Spinal cord (tissue), 10 donors: Measurements from ENCODE around the gene MAP1B. TPM values are rescaled to one million over a fixed set of nuclear protein-coding genes. Genes with fewer than 3 reads are reported as not detected.

Source experiments
- DNase-seq, 6 donors: peaks; one replicate each; pipeline versions ENCODE4 v3.0.0 to v3.0.0-alpha.2; 2013 to 2015; ENCODE audit warnings: low spot score in 6 of 6, low read depth in 4 of 6
- H3K27ac ChIP-seq: one replicate; pipeline ENCODE4 v1.5.1; 2013; ENCODE audit warnings: low read depth, low read length, control low read depth
- H3K27me3 ChIP-seq: one replicate; pipeline ENCODE4 v1.6.1; 2013; ENCODE audit warnings: low read length; ENCODE audit not compliant: control insufficient read depth, insufficient read depth
- H3K36me3 ChIP-seq: one replicate; pipeline ENCODE4 v1.6.1; 2013; ENCODE audit warnings: low read length; ENCODE audit not compliant: control insufficient read depth, insufficient read depth
- H3K4me1 ChIP-seq: one replicate; pipeline ENCODE4 v1.6.1; 2013; ENCODE audit warnings: low read length; ENCODE audit not compliant: control insufficient read depth, insufficient read depth
- H3K4me3 ChIP-seq: one replicate; pipeline ENCODE4 v1.5.1; 2013; ENCODE audit warnings: low read depth, low read length, control low read depth
- H3K9me3 ChIP-seq: one replicate; pipeline ENCODE4 v1.6.1; 2013; ENCODE audit warnings: low read length; ENCODE audit not compliant: control insufficient read depth, insufficient read depth
- WGBS: methylation state at CpG from one replicate; pipeline ENCODE4 v1.1.5; 2013; ENCODE audit warnings: missing lambda C conversion rate; ENCODE audit not compliant: insufficient coverage; 5-methylcytosine and 5-hydroxymethylcytosine counted together
- polyA plus RNA-seq, 2 donors: library from polyadenylated mRNA; unstranded; fragments of 120-200 nt; gene quantifications; one replicate each; pipeline ENCODE4 v1.2.1, GENCODE V29; 2013; ENCODE audit not compliant: insufficient read length in 2 of 2
- total RNA-seq, 2 donors: library from RNA; depleted of rRNA in 1 of 2; stranded (reverse); fragments of 120-200 nt in 1 of 2; fragments of >200 nt in 1 of 2; gene quantifications; one replicate each; pipeline versions ENCODE4 v1.2.3 to v1.2.4, GENCODE V29; 2013 to 2014
- donor health status: healthy.

MAP1B gene
- total and polyA plus RNA-seq, 4 donors, result 200 to 506 (median 407) TPM

DNA sequence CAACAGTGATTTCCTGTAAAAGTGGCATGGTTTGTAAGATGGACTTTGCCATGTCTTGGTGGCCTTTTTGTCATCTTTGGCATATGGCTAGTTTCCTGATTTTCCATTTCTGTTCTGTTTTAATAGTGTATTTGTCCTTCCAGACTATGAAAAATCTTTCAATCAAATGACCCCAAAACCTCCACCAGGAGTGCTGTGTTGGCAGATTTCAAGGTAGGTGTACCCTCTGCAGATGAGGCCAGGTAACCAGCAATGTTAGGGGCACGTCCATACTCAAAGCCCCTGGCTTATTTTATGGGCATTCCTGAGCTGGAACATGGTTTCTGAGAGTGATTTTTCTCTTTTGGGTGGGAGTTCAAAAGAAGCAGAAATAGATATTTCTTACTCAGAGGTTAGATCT is 15.2 kb upstream of the MAP1B start:
- Histone ChIP-seq H3K9me3 (no peaks in the 10 kb centered on the region), H3K4me1 (no peaks in the 10 kb centered on the region), H3K27me3 (no peaks in the 10 kb centered on the region), H3K36me3 (no peaks in the 10 kb centered on the region), H3K4me3 (no peak overlapping the region), H3K27ac (no peak overlapping the region)
- whole genome bisulfite sequencing, result 86% methylated on average over 1 of the region's 1 CpG
- no peak for DNase-seq

DNA sequence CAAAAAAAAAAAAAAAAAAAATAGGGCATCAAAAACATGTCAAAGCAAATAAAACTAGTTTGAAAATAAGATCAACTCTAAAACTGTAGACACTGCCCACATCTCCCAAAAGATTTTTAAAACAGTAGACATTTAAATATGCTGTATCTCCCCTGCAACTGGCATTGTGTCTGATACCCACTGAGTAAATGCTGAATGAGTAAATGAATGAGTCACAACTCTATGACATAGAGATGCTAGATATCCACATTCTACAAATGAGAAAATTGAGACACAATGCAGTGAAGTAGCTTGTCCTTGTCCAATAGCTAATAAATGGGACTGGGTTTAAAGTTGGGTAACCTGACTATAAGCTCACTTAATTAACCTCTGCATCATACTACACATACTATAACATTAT is 14.1 kb upstream of the MAP1B start:
- H3K27ac ChIP-seq, result no peak overlapping the region
- H3K36me3 ChIP-seq, result no peaks in the 10 kb centered on the region
- H3K9me3 ChIP-seq, result no peaks in the 10 kb centered on the region
- H3K27me3 ChIP-seq, result no peaks in the 10 kb centered on the region
- H3K4me3 ChIP-seq, result no peak overlapping the region
- no peaks in the 10 kb centered on the region for H3K4me1 ChIP-seq
- no peak for DNase-seq

DNA sequence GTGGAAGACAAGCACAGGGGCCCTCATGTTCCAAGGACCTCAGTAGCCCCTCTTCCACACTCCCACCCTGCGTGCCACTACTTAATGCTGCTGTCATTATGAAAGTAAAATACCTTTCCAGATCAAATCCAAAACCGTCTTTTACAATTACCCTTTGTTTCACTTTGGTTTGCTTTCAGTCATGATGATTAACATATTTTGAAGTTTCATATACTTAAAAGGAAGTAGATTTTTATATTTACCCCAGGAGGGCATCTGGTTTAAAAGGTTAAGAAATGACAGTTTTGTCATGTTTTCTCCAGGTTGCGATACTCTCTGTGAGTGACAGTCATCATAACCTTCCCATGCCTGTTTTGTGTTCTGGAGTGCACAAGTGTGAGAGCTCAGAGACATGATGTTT is 13.5 kb upstream of the MAP1B start:
- H3K4me3 ChIP-seq, result no peak overlapping the region
- H3K9me3 ChIP-seq, result no peaks in the 10 kb centered on the region
- DNase-seq, result no peak
- no peak overlapping the region for H3K27ac ChIP-seq
- no peaks in the 10 kb centered on the region for H3K27me3 ChIP-seq
- 100% methylated on average over 1 of the region's 3 CpGs for WGBS
- H3K36me3 ChIP-seq, result no peaks in the 10 kb centered on the region
- no peaks in the 10 kb centered on the region for H3K4me1 ChIP-seq

DNA sequence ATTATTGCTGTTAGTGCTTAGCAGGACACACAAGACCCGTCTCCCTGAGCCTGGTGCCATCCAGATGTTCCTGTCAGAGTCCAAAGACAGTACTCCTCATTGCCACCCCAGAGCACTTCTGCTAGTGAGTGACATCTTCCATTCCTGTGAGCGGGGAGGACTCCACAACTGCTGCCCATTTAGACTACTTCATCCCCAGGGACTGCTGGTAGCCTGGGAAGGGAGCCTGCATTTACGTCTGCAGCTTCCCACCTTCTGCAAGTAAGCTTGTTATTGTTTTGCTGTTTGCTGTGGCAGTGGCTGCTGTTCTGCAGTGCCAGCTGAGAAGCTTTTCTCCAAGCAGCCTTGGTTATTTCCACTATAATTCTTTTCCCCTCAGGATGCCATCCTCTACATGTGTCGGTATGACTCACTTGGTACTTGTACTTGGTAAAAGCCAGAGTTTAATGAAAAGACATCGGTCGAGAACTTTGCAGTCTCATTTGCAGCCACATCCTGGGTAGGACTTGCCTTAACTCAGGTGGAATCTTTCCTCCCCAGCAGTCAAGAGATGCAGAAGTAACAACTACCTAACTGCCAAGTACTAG is 10.6 kb upstream of the MAP1B start:
- peak in 1 of 6 donors; percentile 59 for DNase-seq
- Histone ChIP-seq H3K9me3 (no peaks in the 10 kb centered on the region), H3K4me1 (no peaks in the 10 kb centered on the region), H3K36me3 (no peaks in the 10 kb centered on the region), H3K27me3 (no peaks in the 10 kb centered on the region), H3K27ac (no peak overlapping the region), H3K4me3 (no peak overlapping the region)
- 0% methylated on average over 1 of the region's 6 CpGs for WGBS

DNA sequence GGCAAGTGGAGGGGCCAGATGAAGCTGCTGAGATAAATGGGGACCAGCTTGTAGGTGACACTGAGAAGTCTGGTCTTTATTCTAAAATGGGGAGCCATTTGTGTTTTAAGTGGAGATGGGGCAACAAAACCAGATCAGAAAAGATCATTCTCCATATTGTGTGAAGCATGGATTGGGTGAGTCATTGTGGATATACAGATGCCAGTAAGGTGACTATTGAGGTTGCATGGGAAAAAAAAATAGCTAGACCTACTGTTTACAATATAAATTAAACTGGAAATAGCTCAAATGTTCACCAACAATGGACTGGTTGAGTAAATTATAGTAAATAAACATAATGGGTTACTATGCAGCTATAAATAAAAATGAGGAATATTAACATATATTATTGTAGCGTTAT is 5.4 kb upstream of the MAP1B start:
- H3K4me3 ChIP-seq, result no peak overlapping the region
- H3K9me3 ChIP-seq, result no peaks in the 10 kb centered on the region
- no CpG with 5 or more reads among the region's 1 CpG for WGBS
- no peak for DNase-seq
- H3K36me3 ChIP-seq, result no peaks in the 10 kb centered on the region
- H3K27me3 ChIP-seq, result no peaks in the 10 kb centered on the region
- no peak overlapping the region for H3K27ac ChIP-seq
- peaks cover 3% of the 10 kb centered on the region for H3K4me1 ChIP-seq

DNA sequence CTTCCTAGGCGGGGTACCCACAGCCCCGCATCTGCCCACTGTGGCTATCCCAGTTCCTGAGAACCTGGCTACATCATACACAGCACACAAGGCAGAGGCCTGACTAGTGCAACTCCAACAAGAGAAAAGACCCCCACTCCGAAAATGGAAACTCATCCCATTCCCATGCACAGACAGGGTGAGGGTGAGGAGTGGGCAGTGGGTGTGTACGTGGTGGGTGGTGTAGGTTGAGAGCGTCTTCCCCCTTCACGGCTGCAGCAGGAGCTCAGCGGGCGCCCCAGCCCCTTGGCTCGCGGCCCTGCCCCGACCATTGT is 501 bp upstream of the MAP1B start:
- WGBS, result 11% methylated on average over 9 of the region's 11 CpGs
- H3K27me3 ChIP-seq, result no peaks in the 10 kb centered on the region

DNA sequence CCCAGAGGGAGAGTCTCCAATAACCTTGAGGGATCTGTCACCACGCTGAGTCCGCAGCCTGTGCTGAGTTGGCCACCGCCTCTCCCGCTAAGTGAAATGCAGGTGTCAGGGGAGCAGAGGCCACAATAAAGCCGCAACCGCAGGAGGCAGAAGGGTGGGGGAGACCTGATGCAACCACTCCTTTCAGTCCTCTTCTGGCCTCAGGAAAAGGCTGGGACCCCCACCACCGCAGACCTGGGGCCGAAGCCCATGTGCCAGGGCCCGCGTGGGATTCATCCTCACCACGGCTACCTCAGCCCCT is 576 bp downstream of the MAP1B start:
- Histone ChIP-seq H3K4me1 (peaks cover 20% of the 10 kb centered on the region), H3K27me3 (no peaks in the 10 kb centered on the region), H3K27ac (peak overlapping the region; percentile 88), H3K36me3 (peaks cover 3% of the 10 kb centered on the region), H3K9me3 (no peaks in the 10 kb centered on the region), H3K4me3 (peak overlapping the region; percentile 79)
- 0% methylated on average over 9 of the region's 11 CpGs for WGBS
- no peak for DNase-seq

More for the DNA sequence above, 501 bp upstream of the MAP1B start:
- no peak for DNase-seq
- H3K9me3 ChIP-seq, result no peaks in the 10 kb centered on the region
- H3K4me3 ChIP-seq, result peak overlapping the region; percentile 79
- peaks cover 15% of the 10 kb centered on the region for H3K4me1 ChIP-seq
- peaks cover 3% of the 10 kb centered on the region for H3K36me3 ChIP-seq
- H3K27ac ChIP-seq, result peak overlapping the region; percentile 88

DNA sequence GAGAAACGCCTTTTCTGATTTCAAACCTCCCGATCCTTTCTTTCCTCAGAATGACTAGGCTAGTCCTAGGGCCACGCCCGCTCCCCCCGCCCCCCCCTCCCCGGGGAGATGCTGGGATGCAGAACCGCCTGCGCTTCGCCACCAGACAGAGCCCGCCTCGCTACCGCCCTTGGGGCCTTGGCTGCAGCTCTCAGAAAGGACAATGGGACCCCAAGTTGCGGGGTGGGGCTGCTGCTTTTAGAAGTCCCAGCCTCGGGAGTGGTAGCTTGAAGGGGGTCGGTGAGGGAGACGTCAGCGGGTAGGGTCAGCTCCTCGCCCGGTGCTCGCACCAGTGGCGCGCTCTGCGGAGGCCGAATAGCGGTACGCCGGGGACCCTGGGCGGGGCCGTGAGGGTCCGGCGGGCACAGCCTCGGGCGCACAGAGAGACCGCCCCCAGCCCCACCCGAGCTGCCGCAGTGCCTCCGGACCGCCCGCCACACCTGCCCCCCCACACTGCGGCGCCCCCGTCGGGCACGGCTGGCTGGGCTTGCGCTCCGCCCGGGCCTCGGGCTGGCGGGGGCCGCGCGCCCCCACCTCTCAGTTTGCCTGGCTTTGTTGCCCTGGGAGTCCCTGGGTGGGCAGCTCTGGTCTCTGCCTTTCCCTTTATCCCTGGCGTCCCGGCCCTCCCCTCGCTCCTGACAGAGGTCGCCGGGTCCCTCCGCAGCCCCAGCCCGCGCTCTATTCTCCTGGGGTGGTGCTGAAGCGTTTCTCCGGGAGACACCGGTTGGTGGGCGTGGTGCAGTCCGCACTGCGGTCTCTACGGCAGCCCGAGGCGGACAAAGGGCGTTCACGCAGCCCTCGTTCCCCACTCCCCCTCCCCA is 1.2 kb downstream of the MAP1B start:
- Histone ChIP-seq H3K4me1 (peaks cover 20% of the 10 kb centered on the region), H3K4me3 (peak overlapping the region; percentile 79), H3K27ac (peak overlapping the region; percentile 88), H3K36me3 (peaks cover 3% of the 10 kb centered on the region), H3K27me3 (no peaks in the 10 kb centered on the region), H3K9me3 (no peaks in the 10 kb centered on the region)
- DNase-seq, result peak in 4 of 6 donors; percentile 62 to 92 (median 77)
- WGBS, result under 1% methylated on average over 60 of the region's 72 CpGs

DNA sequence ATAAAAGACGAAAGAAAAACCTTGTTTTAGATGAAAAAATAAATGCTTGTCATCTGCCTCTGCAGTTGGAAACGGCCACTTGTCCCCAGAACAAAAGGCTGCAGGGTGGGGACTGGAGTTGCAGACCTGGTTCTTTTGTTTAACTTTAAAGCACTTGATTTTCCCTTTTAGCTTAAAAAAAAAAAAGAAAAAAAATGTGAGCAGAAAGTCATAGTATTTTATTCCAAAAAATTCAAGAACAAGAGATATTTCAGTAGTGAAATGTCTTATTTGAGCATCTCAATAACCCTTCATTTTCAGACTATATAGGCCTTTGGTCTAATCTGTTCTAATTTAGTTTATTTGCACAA is 1.8 kb downstream of the MAP1B start:
- H3K4me1 ChIP-seq, result peaks cover 20% of the 10 kb centered on the region
- H3K4me3 ChIP-seq, result peak overlapping the region; percentile 79
- H3K27me3 ChIP-seq, result no peaks in the 10 kb centered on the region
- H3K36me3 ChIP-seq, result peaks cover 3% of the 10 kb centered on the region
- no peak for DNase-seq
- peak overlapping the region; percentile 88 for H3K27ac ChIP-seq
- no CpG with 5 or more reads among the region's 2 CpGs for WGBS
- no peaks in the 10 kb centered on the region for H3K9me3 ChIP-seq

DNA sequence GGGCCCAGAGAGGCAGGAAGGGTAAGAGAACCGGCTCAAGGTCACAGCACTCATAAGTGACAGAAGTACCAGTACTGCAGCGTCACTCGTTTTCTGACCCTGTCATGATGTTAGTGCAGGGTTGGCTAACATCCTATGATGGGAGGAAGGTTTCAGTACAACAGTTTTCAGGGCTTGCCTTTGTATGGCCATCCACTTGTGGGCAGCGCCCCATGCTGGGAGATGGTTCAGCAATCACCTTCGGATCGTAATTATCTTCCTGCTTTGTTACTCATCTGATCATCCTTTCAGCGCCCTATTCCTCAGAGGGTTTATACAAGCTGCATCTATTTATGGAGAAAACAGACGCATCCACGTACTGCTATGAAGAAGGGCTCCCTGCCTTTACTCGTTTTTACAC is 2.4 kb downstream of the MAP1B start:
- 22% methylated on average over 9 of the region's 10 CpGs for WGBS
- DNase-seq, result peak in 3 of 6 donors; percentile 51 to 88 (median 76)
- peaks cover 3% of the 10 kb centered on the region for H3K36me3 ChIP-seq
- H3K4me3 ChIP-seq, result peak overlapping the region; percentile 79
- H3K27me3 ChIP-seq, result no peaks in the 10 kb centered on the region
- peak overlapping the region; percentile 88 for H3K27ac ChIP-seq
- no peaks in the 10 kb centered on the region for H3K9me3 ChIP-seq
- peaks cover 22% of the 10 kb centered on the region for H3K4me1 ChIP-seq
